OCI-LY7 (cell line): ENCODE results near the gene RBMS1. TPM values are rescaled to one million over a fixed set of nuclear protein-coding genes. Genes with fewer than 3 reads are reported as not detected.

Experiments
- BruUV-seq: library from RNA; stranded (reverse); fragments of 400-500 nt; replicated peaks from 2 replicates; lab custom pipeline; 2021; lab: Mats Ljungman, UMichigan
- CTCF ChIA-PET: fragments of 300-600 bp; sonication (Branson Sonifier 250); formaldehyde crosslinking; loops from one replicate; lab custom pipeline; 2022; ENCODE audit warnings: antibody characterized with exemption; ENCODE audit not compliant: unreplicated experiment; lab: Charles Lee
- POLR2A ChIA-PET: fragments of 300-600 bp; sonication (Branson Sonifier 250); formaldehyde crosslinking; loops from one replicate; lab custom pipeline; 2022; ENCODE audit warnings: antibody characterized with exemption; lab: Charles Lee
- DNase-seq: peaks from one replicate; pipeline ENCODE4 v3.0.0-alpha.2; 2015; ENCODE audit warnings: low spot score
- H2AFZ ChIP-seq: fragments of 200-600 bp; sonication (generic), shearing (Covaris generic); 2 replicates; pipeline ENCODE4 v1.6.1; 2014; ENCODE audit warnings: mild to moderate bottlenecking, antibody characterized with exemption, low read length, moderate library complexity
- H3K27ac ChIP-seq: fragments of 200-600 bp; sonication (generic); 2 replicates; pipeline ENCODE4 v1.5.1; 2014; ENCODE audit warnings: mixed run types, low read depth, mild to moderate bottlenecking, moderate library complexity, low read length, inconsistent platforms; ENCODE audit not compliant: poor library complexity, severe bottlenecking
- H3K36me3 ChIP-seq: fragments of 200-600 bp; sonication (generic); 2 replicates; pipeline ENCODE4 v1.6.1; 2014; ENCODE audit warnings: mild to moderate bottlenecking, antibody characterized with exemption, low read length, moderate library complexity, mixed read lengths; ENCODE audit not compliant: insufficient read depth
- H3K4me1 ChIP-seq: fragments of 200-600 bp; sonication (generic); 2 replicates; pipeline ENCODE4 v1.5.1; 2014; ENCODE audit warnings: mild to moderate bottlenecking, low read length; ENCODE audit not compliant: insufficient read depth, poor library complexity, severe bottlenecking
- H3K4me2 ChIP-seq: fragments of 200-600 bp; sonication (generic); 2 replicates; pipeline ENCODE4 v1.6.1; 2014; ENCODE audit warnings: mild to moderate bottlenecking, low read length
- H3K4me3 ChIP-seq: fragments of 200-600 bp; sonication (generic); 2 replicates; pipeline ENCODE4 v1.5.1; 2014; ENCODE audit warnings: mild to moderate bottlenecking, low read depth, low read length; ENCODE audit not compliant: poor library complexity, severe bottlenecking
- H3K79me2 ChIP-seq: fragments of 200-600 bp; sonication (generic); 2 replicates; pipeline ENCODE4 v1.6.1; 2016; ENCODE audit warnings: low read depth, mild to moderate bottlenecking, low read length, moderate library complexity, mixed read lengths; ENCODE audit not compliant: insufficient read depth
- H3K9me2 ChIP-seq: fragments of 200-600 bp; sonication (generic); 2 replicates; pipeline ENCODE4 v1.6.1; 2016; ENCODE audit warnings: mild to moderate bottlenecking, low read length, mixed read lengths; ENCODE audit not compliant: insufficient read depth
- H3K9me3 ChIP-seq: fragments of 200-600 bp; sonication (generic); 2 replicates; pipeline ENCODE4 v1.6.1; 2014; ENCODE audit warnings: mild to moderate bottlenecking, mixed run types, low read length, mixed read lengths
- H4K20me1 ChIP-seq: fragments of 200-600 bp; sonication (generic); 2 replicates; pipeline ENCODE4 v1.6.1; 2014; ENCODE audit warnings: mild to moderate bottlenecking, antibody characterized with exemption, low read length, moderate library complexity, mixed read lengths; ENCODE audit not compliant: insufficient read depth
- EZH2phosphoT487 ChIP-seq: fragments of 200-600 bp; sonication (generic); IDR thresholded peaks from 2 replicates; pipeline ENCODE4 v1.6.1; 2018; ENCODE audit warnings: low read depth, borderline replicate concordance, mild to moderate bottlenecking, mixed run types, antibody characterized with exemption, low read length, moderate library complexity, mixed read lengths
- intact Hi-C: fragments of 100-400 bp; cut with micrococcal nuclease; formaldehyde crosslinking; loops from one replicate; pipeline ENCODE4 v1.10.0; 2022; ENCODE audit not compliant: unreplicated experiment
- total RNA-seq, 2 experiments: library from RNA; depleted of rRNA in 1 of 2; stranded (reverse); fragments of >200 nt in 1 of 2; shearing (Covaris generic) in 1 of 2; gene quantifications; 2 replicates each; pipeline ENCODE4 v1.2.3, GENCODE V29; 2014 to 2022
- TF ChIP-seq, protein P1 (sequence below): fragments of 200-600 bp; sonication (generic); conservative IDR thresholded peaks from 2 replicates; pipeline ENCODE4 v1.5.1; 2014; ENCODE audit warnings: mild to moderate bottlenecking, antibody characterized with exemption, low read length, moderate library complexity, mixed read lengths

The RBMS1 gene
- total RNA-seq, 2 experiments from 2014 or later: 29.5 to 35.7 TPM

DNA sequence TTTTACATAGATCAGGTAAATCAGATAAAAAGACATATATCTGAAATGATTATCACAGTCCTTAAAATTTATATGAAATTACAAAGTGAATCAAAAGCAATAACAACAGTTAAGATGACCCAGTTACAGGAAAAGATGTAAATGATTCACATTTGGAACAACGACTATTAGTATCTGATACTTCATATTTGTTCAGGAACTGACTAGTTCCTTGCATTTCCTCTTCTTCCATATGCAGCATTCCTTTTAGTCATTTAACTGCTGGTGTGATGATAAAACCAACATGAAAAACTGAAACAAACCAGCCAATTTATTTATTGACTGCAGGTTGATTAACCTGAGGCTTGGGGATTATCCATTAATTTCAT, 75.2 kb downstream of the RBMS1 start:
- POLR2A ChIA-PET: interaction anchor here (1.1 to 2.0 kb wide), 2 partner anchors 10 to 11 kb away, joined by 3 to 6 read pairs; no protein-coding TSS in a partner anchor

DNA sequence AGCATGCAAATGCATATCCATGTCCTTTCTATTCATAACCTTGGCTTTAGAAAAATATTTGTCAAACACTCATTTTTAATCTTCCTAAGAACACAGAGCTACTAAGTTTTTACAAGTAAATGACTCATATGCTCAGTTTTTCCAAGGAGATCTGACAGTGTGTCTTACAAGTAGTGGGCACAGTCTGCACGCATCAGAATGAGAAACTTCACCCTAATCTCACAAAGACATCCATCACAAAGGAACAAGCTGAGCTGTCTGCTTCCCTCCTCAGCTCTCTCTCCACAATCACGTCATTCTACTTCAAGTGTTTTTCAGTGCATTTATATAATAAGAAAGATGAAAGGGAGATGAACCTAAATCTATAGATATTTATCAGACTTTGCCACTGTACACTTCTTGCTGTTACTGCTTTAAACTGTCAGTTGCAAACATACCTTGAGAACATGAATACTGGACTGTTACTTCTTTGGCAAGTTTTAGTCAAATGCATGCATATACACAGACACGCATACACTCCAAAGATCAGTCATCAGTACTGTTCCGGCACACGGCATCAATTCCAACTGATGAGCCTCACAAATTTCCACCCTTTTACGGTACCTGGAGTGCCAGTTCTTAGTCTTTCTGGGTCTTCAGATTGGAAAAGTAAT, 75.7 kb downstream of the RBMS1 start:
- Histone ChIP-seq H3K4me2 (no peak overlapping the region), H3K9me2 (no peaks in the 10 kb centered on the region), H3K4me1 (peaks cover 21% of the 10 kb centered on the region), H3K27ac (no peak overlapping the region), H4K20me1 (no peaks in the 10 kb centered on the region), H3K36me3 (no peaks in the 10 kb centered on the region), H2AFZ (no peak overlapping the region), H3K9me3 (no peaks in the 10 kb centered on the region), H3K4me3 (no peak overlapping the region), H3K79me2 (no peaks in the 10 kb centered on the region)
- no peak for TF ChIP-seq EZH2phosphoT487
- TF ChIP-seq, protein P1, sequence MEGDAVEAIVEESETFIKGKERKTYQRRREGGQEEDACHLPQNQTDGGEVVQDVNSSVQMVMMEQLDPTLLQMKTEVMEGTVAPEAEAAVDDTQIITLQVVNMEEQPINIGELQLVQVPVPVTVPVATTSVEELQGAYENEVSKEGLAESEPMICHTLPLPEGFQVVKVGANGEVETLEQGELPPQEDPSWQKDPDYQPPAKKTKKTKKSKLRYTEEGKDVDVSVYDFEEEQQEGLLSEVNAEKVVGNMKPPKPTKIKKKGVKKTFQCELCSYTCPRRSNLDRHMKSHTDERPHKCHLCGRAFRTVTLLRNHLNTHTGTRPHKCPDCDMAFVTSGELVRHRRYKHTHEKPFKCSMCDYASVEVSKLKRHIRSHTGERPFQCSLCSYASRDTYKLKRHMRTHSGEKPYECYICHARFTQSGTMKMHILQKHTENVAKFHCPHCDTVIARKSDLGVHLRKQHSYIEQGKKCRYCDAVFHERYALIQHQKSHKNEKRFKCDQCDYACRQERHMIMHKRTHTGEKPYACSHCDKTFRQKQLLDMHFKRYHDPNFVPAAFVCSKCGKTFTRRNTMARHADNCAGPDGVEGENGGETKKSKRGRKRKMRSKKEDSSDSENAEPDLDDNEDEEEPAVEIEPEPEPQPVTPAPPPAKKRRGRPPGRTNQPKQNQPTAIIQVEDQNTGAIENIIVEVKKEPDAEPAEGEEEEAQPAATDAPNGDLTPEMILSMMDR: no peak
- no TSS peak for BruUV-seq
- no peak for DNase-seq
- POLR2A ChIA-PET: interaction anchor here (0.6 to 0.8 kb wide), 3 partner anchors 10 to 1454 kb away, joined by 3 read pairs; no protein-coding TSS in a partner anchor
- CTCF ChIA-PET: no interaction called here
- intact Hi-C loops: no loop called here

More for the DNA sequence above, 75.2 kb downstream of the RBMS1 start:
- TF ChIP-seq EZH2phosphoT487: no peak
- TF ChIP-seq, protein P1: no peak
- Histone ChIP-seq H3K27ac (no peak overlapping the region), H3K9me2 (no peaks in the 10 kb centered on the region), H3K9me3 (no peaks in the 10 kb centered on the region), H4K20me1 (no peaks in the 10 kb centered on the region), H3K4me2 (no peak overlapping the region), H3K79me2 (no peaks in the 10 kb centered on the region), H2AFZ (no peak overlapping the region), H3K4me3 (no peak overlapping the region), H3K36me3 (no peaks in the 10 kb centered on the region), H3K4me1 (peaks cover 22% of the 10 kb centered on the region)
- no TSS peak for BruUV-seq
- intact Hi-C loops: no loop called here
- CTCF ChIA-PET: no interaction called here
- DNase-seq: no peak

DNA sequence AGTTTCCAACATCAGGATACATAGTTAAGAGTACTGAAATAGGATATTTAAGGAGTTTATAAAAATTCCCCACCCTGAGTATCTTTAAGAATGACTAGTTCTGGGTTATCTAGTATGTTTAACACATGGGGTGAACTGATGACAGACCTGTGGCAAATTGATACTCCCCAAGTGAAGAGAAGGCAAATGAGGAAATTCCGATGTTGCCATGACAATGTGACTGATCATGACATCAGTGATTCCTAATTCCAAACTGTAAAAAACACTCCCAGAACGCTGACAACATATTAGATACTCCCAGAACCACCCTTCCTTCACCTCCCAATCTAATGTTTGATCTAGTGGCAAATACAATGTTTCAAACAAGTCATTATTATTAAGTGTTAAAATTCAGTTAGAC, 77.6 kb downstream of the RBMS1 start:
- Histone ChIP-seq H3K4me3 (no peak overlapping the region), H4K20me1 (no peaks in the 10 kb centered on the region), H3K9me2 (no peaks in the 10 kb centered on the region), H3K79me2 (no peaks in the 10 kb centered on the region), H3K9me3 (no peaks in the 10 kb centered on the region), H3K4me2 (no peak overlapping the region), H3K36me3 (no peaks in the 10 kb centered on the region), H2AFZ (no peak overlapping the region), H3K27ac (no peak overlapping the region), H3K4me1 (peaks cover 23% of the 10 kb centered on the region)
- DNase-seq: no peak
- intact Hi-C loops: no loop called here
- BruUV-seq: no TSS peak
- no peak for TF ChIP-seq EZH2phosphoT487
- TF ChIP-seq, protein P1: no peak
- POLR2A ChIA-PET: interaction anchor here (1.0 to 1.3 kb wide), 2 partner anchors 9 to 11 kb away, joined by 3 to 5 read pairs; no protein-coding TSS in a partner anchor
- CTCF ChIA-PET: no interaction called here
